Panc1 (cell line): ENCODE measurements around the gene PRXL2B.
A peak's percentile ranks its signal among the peaks of the same experiment; 100 is the strongest.

ENCODE experiments used
- CTCF ChIP-seq: fragments of 450-650 bp; IDR thresholded peaks from 2 replicates; pipeline ENCODE4 v1.5.1; 2017; ENCODE audit warnings: mild to moderate bottlenecking
- REST ChIP-seq, 2 experiments: IDR thresholded peaks; 2 replicates each; pipeline ENCODE4 v1.6.1; 2011 to 2012; ENCODE audit warnings: low read depth in 2 of 2, control low read depth in 1 of 2, low read length in 1 of 2, mild to moderate bottlenecking in 1 of 2, moderate library complexity in 1 of 2; ENCODE audit not compliant: insufficient read depth in 1 of 2
- SIN3A ChIP-seq: IDR thresholded peaks from 2 replicates; pipeline ENCODE4 v1.6.1; 2012; ENCODE audit warnings: low read depth, mild to moderate bottlenecking, low read length, moderate library complexity, borderline replicate concordance; ENCODE audit not compliant: insufficient read depth
- TCF7L2 ChIP-seq: IDR thresholded peaks from 2 replicates; pipeline ENCODE4 v1.6.1; 2011; ENCODE audit warnings: mild to moderate bottlenecking, low read depth, low read length, inconsistent platforms

- TF ChIP-seq CTCF (peak; percentile 22), TCF7L2 (no peak), REST (IDR thresholded peaks at IDR 0.05; ENCODE audit: insufficient read depth in 1 of 2, low read depth in 2 of 2, low read length in 1 of 2) (no peak), SIN3A (0 out of 2 replicates have a peak, but pooled peaks have one; percentile 33)
Observed at GRCh38 chr1:2546515-2547209, 39.9 kb upstream of the PRXL2B start.
